HG03025 (cell line): ENCODE measurements around the gene RHOT2.
A peak's percentile ranks its signal among the peaks of the same experiment; 100 is the strongest.
"Not testable (repeated sequence)": the region's sequence is repeated elsewhere in the genome, so short reads cannot be mapped to it uniquely, and the experiment has no call there.

Source experiments
- ATAC-seq: cut with Tn5 transposase; IDR thresholded peaks from one replicate; pipeline ENCODE4 v1.9.1; 2021; ENCODE audit warnings: mild to moderate bottlenecking, moderate library complexity; ENCODE audit not compliant: unreplicated experiment, low FRiP score

RHOT2 gene

GRCh38 chr16:679814-680624 lies 12.1 kb downstream of the RHOT2 start, which contains the start of gene STUB1:
TSS of gene STUB1 (plus strand) at chr16:680410. CDS start at chr16:680526, 116 bp downstream.
- ATAC-seq = peak; percentile 32

- ATAC-seq = no peak
Observed at GRCh38 chr16:680625-680945, 12.7 kb downstream of the RHOT2 start.

DNA sequence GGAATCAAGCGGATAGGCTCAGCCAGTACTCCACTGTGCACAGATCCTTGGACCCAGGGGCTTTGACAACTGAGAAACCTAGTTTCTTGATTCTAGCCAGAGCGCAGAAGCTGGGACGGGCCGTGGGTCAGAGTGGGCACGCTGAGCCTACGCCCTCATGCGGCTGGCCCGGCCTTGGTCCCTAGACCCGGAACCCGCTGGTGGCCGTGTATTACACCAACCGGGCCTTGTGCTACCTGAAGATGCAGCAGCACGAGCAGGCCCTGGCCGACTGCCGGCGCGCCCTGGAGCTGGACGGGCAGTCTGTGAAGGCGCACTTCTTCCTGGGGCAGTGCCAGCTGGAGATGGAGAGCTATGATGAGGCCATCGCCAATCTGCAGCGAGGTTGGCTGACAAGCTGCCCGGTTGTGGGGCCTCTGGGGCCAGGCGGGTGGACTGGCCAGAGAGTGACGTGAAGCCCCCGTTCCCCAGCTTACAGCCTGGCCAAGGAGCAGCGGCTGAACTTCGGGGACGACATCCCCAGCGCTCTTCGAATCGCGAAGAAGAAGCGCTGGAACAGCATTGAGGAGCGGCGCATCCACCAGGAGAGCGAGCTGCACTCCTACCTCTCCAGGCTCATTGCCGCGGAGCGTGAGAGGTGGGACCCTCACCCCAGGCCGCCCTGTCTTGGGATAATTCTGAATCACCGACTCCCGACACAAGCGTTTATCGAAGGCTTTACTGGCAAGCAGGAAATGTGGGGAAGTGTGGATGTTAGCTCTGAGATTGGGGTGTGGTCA lies 13.2 kb downstream of the RHOT2 start:
- no peak for ATAC-seq

DNA sequence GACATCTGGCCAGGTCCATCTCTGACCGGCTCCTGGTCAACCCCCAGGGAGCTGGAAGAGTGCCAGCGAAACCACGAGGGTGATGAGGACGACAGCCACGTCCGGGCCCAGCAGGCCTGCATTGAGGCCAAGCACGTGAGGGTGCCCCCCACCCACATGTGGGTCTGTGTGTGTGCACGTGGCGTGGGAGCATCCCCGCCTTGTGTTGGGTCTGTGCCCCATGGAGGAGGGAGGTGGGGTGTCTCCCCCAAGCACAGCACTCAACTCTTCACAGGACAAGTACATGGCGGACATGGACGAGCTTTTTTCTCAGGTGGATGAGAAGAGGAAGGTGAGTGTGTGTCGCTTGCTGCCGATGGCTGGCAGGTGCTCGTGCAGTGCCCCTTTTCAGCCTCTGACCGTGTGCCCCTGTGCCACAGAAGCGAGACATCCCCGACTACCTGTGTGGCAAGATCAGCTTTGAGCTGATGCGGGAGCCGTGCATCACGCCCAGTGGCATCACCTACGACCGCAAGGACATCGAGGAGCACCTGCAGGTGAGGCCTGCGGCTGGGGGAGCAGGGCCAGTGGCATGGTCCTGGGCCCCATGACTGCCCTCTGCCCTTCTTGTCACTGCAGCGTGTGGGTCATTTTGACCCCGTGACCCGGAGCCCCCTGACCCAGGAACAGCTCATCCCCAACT lies 14.0 kb downstream of the RHOT2 start:
- ATAC-seq = no peak

GRCh38 chr16:682493-683395 lies 14.8 kb downstream of the RHOT2 start:
- ATAC-seq = no peak

DNA sequence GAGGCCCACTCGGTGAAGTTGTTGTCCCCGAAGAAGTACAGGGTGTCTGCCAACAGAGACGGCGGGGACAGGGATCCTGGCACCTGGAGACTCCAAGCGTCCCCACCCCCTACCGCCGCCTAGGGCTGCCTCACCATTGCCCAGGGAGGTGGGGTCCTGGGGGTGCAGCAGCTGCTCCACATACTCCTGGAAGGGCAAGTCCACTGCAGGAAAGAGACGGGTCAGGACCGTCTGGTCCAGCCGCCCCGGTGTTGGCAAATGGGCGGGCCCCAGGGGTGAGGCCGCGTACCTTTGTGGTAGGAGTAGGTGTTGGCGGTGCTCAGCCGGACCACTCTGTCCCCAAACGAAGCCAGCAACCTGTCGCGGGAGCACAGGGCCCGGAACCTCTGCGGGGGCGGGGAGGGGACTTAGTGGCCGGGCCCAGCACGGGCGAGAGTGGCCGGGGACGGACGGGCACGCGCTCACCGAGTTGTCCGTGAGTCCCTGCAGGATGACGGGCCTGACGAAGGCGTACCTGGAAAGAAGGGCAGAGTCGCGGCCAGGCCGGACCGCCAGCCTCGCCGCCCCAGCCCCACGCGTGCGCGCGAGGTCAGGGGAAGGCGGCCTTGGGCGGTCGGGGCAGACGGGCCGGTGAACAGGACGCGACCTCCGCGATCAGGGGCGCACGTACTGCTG lies 15.6 kb downstream of the RHOT2 start:
- no peak for ATAC-seq

DNA sequence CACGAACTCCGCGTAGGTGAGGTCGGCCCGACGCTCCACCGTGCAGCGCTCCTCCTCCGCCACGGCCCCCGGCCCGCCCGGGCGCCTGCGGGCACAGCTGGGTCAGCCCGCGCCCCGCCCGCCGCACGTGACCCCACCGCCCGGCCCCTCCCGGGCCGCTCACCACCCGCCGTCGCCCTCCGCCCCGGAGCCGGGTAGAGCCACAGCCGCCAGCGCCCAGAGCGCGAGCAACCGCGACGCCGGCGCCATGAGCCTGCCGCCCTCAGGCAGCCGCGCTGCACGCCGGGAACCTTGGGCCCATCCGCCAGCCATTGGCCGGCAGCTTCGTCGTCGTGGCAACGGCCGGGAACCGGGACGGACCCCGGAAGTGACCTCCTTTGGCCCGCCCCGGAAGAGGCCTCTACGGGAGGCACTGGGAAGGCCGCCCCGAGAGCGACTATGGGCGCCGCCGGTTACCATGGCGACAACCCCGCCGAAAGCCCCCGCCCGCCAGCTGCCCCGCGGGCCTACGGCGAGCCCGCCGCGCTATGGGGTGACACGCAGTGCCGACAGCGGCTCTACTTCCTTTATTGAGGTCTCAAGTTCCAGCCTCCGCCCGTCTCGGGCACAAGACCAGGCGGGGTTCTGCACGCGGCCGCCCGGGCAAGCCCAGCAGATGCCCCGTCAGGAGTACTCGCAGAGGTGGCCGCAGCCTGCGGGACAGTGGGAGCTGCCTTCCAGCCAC lies 16.3 kb downstream of the RHOT2 start, which contains the start of gene JMJD8:
Gene JMJD8, minus strand, starts transcription at position 264 of the 724 bp plus-strand sequence. Its CDS starts 15 bp downstream, at position 249.
- peak; percentile 50 for ATAC-seq

DNA sequence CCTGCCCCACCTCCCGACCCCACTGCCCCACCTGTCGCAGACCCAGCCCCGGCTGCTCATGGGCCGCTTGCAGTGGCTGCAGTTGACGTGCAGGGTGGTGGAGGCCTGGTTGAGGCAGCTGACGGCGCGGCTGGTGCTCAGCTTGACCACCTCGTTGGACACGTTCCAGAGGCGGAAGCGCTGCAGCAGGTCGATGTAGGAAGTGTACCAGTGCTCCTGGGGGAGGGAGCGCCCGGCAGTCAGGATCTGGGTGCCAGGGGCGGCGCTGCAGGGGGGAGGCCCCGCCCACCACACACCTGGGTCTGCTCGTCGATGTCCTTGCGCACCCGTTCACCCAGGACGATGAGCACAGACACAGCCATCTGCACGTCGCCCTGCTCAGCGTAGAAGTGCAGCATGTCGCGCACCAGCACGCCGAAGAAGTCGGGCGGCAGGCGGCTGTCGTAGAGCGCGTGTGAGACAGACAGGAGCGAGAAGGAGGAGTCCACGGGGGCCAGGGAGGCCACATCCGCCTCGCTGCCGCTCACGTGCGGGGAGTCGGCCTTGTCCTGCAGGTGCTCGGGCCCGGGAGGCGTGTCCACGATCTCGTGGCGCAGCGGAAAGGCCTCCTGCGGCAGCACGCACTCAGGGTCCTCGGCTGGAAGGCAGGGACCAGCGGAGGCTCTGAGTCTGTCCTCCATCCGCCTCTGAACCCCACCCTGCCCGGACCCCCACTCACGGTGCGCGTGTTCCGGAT lies 17.2 kb downstream of the RHOT2 start:
- no peak for ATAC-seq

- ATAC-seq = no peak
Observed at GRCh38 chr16:685967-686366, 18.0 kb downstream of the RHOT2 start.

DNA sequence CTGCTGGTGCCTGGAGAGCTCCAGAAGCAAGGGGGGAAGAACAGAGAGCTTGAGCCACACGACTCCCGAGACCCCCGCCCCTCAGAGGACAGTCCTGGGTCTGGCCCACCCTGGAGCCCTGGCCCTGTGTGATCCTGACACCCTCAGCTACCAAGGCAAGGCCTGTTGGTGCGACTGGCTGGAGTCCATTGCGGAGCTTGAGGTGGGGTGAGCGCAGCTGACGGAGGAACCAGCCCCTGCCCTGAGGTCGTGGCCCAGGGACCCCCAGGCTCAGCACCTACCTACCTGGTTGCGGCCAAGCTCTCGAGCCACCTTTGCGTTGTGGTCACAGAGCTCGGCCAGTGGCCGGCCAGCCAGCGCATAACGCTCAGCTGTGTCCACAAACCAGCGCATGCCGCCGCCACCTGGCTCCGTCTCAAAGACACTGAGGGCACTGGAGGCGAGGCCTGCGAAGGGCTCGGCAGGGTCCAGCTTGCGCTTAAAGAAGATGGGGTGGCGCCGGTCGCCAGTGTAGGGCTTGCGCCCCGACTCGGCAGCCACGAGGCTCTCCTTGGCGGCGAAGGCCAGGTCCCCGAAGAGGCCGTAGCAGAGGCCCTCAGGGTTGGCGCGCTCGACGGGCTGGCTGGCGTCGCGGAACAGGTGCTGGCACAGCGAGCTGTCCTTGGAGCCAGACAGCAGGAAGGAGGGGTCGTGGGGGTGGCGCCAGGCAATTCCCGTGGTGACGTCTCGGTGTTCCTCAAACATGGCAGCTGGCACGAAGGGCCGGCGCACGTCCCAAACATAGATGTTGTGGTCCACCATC lies 18.7 kb downstream of the RHOT2 start:
- ATAC-seq = no peak

GRCh38 chr16:687499-687898 lies 19.6 kb downstream of the RHOT2 start:
- no peak for ATAC-seq

GRCh38 chr16:689175-689897 lies 21.4 kb downstream of the RHOT2 start:
- ATAC-seq = no peak

GRCh38 chr16:691242-691641 lies 23.3 kb downstream of the RHOT2 start:
- ATAC-seq = not testable (repeated sequence)

DNA sequence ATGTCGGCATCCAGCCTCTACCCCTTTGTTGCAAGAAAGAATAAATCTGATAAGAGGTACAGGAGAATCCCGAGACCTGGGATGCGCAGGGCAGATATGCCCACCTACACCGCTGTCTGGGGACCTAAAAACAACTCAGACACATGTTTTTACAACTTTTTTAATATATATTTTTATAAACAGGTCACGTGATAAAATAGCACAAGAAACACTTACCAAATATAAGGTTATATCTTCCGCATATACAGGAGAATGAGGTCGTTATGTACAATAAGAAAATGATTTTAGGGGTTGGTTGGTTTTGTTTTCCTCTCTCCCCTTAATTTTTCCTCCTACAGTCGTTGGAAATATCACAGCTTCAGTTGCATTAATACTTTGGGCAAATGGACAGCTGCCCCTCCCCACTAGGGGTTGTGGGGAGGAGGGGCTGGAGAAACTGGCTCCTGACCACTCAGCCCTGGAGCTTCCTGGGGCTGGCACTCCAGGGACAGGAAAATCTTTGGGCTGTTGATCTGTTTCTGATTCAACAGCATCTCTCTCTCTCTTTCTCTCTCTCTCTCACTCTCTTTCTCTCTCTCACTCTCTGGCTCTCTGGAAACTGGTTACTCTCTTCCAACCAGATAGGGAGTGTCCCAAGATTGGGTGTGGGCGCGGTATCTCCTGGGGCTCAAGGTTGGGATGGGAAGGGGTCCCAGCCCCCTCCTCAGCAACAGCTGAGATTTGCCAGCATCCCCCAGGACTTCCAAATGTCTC lies 24.6 kb downstream of the RHOT2 start:
- ATAC-seq = no peak

GRCh38 chr16:693364-693763 lies 25.4 kb downstream of the RHOT2 start:
- no peak for ATAC-seq

DNA sequence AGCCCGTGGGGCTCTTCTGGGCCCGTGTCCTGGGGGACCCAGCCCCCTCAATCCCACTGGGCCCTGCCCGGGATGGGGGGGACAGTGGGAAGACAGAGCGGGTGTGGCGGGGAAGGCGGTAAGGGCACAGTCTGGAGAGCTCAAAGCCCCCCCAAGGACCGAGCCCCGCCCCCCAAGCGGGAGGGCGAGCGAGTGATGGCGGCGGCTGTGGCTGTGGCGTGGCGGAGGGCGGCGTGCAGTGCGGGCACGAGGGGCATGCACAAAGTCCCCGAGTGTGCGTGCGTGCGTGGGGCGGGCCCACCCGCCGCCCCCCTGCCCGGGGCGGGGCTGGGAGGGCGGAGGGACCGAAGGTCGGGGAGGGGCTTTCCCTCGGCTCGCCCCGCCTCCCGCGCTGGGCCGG lies 25.8 kb downstream of the RHOT2 start:
- no peak for ATAC-seq
